Ishikawa (cell line): ENCODE results near the gene ISOC2.

Experiments used
- CEBPB ChIP-seq: IDR thresholded peaks from 2 replicates; pipeline ENCODE4 v1.6.1; 2012
- CREB1 ChIP-seq: IDR thresholded peaks from 2 replicates; pipeline ENCODE4 v1.6.1; 2012; ENCODE audit warnings: low read depth
- EGR1 ChIP-seq: IDR thresholded peaks from 2 replicates; pipeline ENCODE4 v1.6.1; 2012
- EP300 ChIP-seq: IDR thresholded peaks from 2 replicates; pipeline ENCODE4 v1.6.1; 2012; ENCODE audit warnings: borderline replicate concordance
- FOXM1 ChIP-seq: IDR thresholded peaks from 2 replicates; pipeline ENCODE4 v1.6.1; 2012; ENCODE audit warnings: low read depth, borderline replicate concordance
- NFIC ChIP-seq: IDR thresholded peaks from 2 replicates; pipeline ENCODE4 v1.6.1; 2012
- RAD21 ChIP-seq: IDR thresholded peaks from 2 replicates; pipeline ENCODE4 v1.6.1; 2012; ENCODE audit warnings: low read depth
- TAF1 ChIP-seq: IDR thresholded peaks from 2 replicates; pipeline ENCODE4 v1.6.1; 2012; ENCODE audit warnings: low read depth, mild to moderate bottlenecking
- TCF12 ChIP-seq: IDR thresholded peaks from 2 replicates; pipeline ENCODE4 v1.6.1; 2012; ENCODE audit warnings: low read depth
- TEAD4 ChIP-seq: IDR thresholded peaks from 2 replicates; pipeline ENCODE4 v1.6.1; 2012
- YY1 ChIP-seq: IDR thresholded peaks from 2 replicates; pipeline ENCODE4 v1.6.1; 2012; ENCODE audit warnings: low read depth
- ZBTB7A ChIP-seq: IDR thresholded peaks from 2 replicates; pipeline ENCODE4 v1.6.1; 2012; ENCODE audit warnings: low read depth
- TF ChIP-seq, protein P1 (sequence below): IDR thresholded peaks from 2 replicates; pipeline ENCODE4 v1.6.1; 2012
- TF ChIP-seq, protein P2 (sequence below): IDR thresholded peaks from 2 replicates; pipeline ENCODE4 v1.6.1; 2012; ENCODE audit warnings: low read depth, mild to moderate bottlenecking
- TF ChIP-seq, protein P3 (sequence below): IDR thresholded peaks from 2 replicates; pipeline ENCODE4 v1.6.1; 2012

The ISOC2 gene

DNA sequence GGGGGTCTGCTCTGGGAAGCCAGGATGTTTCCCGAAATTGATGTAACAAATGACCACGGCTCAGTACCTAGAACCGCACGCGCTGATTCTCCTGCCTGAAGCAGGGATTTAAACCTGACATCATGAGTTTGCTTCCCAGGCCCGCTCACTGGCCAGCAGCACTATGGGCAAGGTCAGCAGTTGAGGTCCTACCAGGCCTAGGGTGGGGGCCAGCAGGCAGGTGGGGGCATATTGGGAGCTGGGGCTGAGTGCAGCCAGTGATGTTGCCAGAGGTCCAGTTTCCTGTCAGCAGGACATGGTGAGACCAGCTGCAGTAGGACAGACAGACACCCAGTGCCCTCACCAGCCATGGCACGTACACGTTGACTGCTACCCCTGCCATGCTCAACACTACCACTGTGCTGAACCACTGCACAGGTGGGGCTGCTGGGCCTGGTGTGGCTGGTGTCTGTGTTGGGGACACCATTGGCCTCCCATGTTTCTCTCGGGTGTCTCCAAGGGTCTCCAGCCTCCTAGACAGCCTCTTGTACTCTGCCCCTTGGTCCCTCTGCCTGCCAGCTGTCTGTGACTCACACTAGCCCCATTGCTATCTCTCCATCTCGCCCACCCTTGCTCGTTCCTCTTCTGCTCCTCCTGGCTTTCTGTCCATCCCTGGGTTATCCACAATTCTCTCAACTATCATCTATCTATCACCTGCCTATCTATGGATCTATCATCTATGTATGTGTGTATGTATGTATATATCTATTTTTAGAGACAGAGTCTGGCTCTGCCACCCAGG, 4.2 kb upstream of the ISOC2 start:
- TF ChIP-seq NFIC, result no peak
- TF ChIP-seq RAD21, result no peak
- no peak; the same call in 1 of the 2 replicates for TF ChIP-seq ZBTB7A
- TF ChIP-seq CREB1, result no peak
- no peak for TF ChIP-seq CEBPB
- no peak for TF ChIP-seq TCF12
- no peak for TF ChIP-seq FOXM1
- no peak for TF ChIP-seq YY1
- no peak for TF ChIP-seq TEAD4
- TF ChIP-seq, protein P1, sequence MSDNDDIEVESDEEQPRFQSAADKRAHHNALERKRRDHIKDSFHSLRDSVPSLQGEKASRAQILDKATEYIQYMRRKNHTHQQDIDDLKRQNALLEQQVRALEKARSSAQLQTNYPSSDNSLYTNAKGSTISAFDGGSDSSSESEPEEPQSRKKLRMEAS, result no peak
- TF ChIP-seq, protein P2, sequence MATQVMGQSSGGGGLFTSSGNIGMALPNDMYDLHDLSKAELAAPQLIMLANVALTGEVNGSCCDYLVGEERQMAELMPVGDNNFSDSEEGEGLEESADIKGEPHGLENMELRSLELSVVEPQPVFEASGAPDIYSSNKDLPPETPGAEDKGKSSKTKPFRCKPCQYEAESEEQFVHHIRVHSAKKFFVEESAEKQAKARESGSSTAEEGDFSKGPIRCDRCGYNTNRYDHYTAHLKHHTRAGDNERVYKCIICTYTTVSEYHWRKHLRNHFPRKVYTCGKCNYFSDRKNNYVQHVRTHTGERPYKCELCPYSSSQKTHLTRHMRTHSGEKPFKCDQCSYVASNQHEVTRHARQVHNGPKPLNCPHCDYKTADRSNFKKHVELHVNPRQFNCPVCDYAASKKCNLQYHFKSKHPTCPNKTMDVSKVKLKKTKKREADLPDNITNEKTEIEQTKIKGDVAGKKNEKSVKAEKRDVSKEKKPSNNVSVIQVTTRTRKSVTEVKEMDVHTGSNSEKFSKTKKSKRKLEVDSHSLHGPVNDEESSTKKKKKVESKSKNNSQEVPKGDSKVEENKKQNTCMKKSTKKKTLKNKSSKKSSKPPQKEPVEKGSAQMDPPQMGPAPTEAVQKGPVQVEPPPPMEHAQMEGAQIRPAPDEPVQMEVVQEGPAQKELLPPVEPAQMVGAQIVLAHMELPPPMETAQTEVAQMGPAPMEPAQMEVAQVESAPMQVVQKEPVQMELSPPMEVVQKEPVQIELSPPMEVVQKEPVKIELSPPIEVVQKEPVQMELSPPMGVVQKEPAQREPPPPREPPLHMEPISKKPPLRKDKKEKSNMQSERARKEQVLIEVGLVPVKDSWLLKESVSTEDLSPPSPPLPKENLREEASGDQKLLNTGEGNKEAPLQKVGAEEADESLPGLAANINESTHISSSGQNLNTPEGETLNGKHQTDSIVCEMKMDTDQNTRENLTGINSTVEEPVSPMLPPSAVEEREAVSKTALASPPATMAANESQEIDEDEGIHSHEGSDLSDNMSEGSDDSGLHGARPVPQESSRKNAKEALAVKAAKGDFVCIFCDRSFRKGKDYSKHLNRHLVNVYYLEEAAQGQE, result no peak
- TF ChIP-seq TAF1, result no peak
- TF ChIP-seq EP300, result no peak
- TF ChIP-seq EGR1, result no peak
- TF ChIP-seq, protein P3, sequence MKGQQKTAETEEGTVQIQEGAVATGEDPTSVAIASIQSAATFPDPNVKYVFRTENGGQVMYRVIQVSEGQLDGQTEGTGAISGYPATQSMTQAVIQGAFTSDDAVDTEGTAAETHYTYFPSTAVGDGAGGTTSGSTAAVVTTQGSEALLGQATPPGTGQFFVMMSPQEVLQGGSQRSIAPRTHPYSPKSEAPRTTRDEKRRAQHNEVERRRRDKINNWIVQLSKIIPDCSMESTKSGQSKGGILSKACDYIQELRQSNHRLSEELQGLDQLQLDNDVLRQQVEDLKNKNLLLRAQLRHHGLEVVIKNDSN, result no peak

DNA sequence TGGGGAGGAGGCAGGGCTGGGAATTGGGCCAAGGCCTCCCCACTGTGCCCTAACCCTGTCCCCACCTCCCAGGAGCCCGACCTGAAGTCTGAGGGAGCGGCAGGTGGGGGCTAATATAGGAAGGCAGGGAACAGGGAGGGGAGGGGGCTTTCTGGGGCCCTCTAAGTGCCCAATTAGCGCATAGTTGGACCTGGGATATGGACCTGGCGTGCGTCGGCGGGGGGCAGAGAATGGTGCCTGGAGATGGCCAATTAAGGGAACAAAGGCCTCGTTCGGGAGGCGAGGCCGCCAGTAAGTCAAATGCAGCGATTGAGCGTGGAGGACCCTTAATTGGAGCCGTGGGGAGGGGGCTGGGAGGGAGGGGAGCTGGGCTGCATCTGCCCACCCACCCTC, 3.2 kb upstream of the ISOC2 start, which contains the start of gene C19orf85:
TSS of gene C19orf85 (minus strand) at position 90 of the 393 bp plus-strand sequence. CDS start 197 bp downstream, outside the sequence.
- TF ChIP-seq ZBTB7A (no peak), FOXM1 (no peak), CREB1 (no peak), TCF12 (no peak), EP300 (no peak), TEAD4 (no peak), EGR1 (no peak), CEBPB (no peak), NFIC (no peak), RAD21 (no peak), YY1 (no peak), TAF1 (no peak)
- TF ChIP-seq, protein P3, result no peak
- TF ChIP-seq, protein P2, result no peak
- TF ChIP-seq, protein P1, result no peak

DNA sequence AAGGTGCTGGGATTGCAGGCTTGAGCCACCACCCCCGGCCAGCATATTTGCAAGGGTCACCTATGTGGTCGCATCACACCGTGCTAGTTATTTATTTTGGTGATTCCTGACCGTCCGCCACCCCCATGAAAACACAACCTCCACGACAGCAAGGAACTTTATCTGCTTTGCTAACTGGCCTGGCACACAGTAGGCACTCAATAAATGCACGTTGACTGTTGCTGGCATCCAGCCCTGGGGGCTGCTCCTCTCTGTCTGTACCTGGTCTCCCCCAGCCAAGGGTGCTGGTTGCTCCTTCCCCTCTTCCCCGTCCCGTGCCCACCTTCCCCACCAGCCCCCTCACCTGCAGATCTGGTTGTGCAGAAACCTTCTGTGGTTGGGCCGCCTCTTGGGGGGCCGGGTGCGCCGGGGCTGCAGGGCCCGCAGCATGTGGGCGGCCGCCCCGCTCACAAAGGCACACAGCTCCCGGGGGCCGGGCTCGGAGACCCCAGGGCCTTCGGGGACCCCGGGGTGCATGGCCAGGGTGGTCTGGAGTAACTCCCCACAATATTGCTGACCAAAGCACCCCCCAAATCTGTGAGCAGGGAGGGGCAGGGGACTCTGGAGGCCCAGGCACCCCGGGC, 2.7 kb upstream of the ISOC2 start:
- no peak for TF ChIP-seq FOXM1
- TF ChIP-seq, protein P2, result no peak
- TF ChIP-seq TEAD4, result no peak
- TF ChIP-seq TAF1, result no peak
- no peak for TF ChIP-seq NFIC
- TF ChIP-seq TCF12, result no peak
- TF ChIP-seq CEBPB, result no peak
- no peak for TF ChIP-seq EGR1
- TF ChIP-seq EP300, result no peak
- no peak for TF ChIP-seq ZBTB7A
- TF ChIP-seq CREB1, result no peak
- TF ChIP-seq, protein P3, result no peak
